ENCODE data around the gene GTF2F1.
"Not testable (repeated sequence)": the region's sequence is repeated elsewhere in the genome, so short reads cannot be mapped to it uniquely, and the experiment has no call there.

The GTF2F1 gene

DNA sequence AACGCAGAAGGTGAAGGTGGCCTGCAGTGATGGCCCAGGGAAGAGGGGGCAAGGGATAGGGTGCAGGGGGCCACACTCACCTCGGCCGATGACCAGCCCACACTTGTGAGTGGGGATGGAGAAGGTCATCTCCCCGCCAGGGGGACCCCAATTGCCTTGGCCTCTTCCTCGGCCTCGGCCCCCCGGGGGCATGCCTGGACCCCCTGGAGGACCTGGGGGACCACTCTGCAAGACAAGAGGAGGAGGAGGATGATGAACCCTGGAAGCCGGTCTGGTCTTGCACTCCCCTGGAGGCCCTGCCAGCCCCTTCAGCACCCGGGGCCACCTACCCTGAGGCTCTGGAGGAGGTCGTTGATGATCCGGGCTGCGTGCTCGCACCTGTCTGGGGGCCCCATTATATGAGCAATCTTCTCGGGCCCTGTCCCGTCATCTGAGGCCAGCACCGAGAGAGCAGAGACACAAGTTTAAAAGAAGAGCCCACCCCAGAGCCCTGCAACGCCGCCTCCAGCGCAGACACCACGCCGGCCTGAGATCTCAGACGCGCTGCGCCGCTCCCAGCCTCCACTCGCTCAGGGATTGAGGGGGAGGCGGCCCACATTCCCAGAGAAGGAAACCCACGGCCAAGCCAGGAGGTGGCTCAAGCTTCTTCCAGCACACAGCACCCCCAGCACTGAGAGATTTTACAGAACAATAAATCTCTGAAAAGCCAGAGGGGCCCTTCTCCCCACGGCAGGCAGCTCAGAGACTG, 23.9 kb upstream of the GTF2F1 start:
- DNase-seq: no peak

DNA sequence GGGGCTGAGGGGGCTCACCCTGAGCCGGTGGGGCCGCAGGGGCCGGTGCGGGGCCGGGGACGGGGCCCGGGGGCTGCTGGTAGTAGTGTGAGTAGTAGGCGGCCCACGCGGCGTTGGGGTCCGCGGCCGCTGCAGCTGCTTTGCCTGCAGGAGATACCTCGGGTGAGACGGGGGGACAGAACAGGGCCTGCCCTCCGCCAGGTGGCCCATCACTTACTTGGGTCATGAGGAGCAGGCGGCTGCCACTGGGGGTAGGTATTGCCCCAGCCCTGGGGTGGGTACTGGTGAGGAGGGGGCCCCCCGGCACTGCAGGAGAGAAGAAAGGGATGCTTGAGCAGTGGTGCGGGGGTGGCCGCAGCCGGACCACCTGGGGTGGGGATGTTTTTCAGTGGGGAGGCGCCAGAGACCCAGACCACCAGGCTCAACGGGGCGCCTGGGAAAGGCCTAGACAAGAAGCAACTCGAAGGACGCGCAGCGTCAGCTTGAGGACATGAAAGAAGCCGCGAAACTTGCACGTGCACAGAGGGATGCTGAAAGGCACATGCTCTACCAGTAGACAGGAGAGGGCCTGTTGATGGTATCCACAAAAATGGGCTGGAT, 22.7 kb upstream of the GTF2F1 start:
- no peak for DNase-seq

DNA sequence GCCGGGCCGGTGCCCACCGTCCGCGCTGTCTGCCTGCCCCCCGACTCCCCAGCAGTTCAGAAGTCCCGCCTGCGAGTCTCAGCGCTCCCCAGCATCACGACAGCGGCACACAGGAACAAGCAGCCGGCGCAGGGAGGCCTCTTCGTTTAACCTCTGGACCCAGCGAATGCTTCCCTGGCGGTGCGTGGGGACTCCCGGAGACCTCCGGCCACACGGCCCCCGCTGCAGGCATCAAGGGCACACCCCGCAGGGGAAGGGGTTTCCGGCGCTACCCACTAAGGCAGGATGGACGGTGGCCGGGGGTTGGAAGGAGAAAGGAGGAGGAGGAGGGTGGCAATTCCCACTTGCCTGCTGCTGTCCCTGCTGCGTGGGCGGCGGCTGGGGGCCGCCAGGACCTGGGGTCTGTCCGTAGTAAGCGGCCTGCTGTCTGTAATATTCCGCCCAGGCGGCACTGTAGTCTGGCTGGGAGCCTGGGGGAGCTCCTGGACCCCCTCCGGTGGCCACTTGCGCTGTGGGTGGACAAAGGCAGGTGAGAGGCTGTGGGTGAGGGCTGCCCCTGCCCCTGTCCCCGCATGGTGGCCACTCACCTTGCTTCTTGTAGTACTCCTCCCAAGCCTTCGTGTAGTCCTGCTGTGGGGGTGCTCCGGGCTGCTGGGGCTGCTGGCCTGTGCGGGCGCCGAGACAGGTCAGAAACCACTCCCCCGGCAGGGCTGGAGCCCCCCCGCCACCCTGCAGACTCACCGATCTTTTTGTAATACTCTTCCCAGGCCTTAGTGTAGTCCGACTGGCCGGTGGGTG, 22.0 kb upstream of the GTF2F1 start:
- DNase-seq: no peak

DNA sequence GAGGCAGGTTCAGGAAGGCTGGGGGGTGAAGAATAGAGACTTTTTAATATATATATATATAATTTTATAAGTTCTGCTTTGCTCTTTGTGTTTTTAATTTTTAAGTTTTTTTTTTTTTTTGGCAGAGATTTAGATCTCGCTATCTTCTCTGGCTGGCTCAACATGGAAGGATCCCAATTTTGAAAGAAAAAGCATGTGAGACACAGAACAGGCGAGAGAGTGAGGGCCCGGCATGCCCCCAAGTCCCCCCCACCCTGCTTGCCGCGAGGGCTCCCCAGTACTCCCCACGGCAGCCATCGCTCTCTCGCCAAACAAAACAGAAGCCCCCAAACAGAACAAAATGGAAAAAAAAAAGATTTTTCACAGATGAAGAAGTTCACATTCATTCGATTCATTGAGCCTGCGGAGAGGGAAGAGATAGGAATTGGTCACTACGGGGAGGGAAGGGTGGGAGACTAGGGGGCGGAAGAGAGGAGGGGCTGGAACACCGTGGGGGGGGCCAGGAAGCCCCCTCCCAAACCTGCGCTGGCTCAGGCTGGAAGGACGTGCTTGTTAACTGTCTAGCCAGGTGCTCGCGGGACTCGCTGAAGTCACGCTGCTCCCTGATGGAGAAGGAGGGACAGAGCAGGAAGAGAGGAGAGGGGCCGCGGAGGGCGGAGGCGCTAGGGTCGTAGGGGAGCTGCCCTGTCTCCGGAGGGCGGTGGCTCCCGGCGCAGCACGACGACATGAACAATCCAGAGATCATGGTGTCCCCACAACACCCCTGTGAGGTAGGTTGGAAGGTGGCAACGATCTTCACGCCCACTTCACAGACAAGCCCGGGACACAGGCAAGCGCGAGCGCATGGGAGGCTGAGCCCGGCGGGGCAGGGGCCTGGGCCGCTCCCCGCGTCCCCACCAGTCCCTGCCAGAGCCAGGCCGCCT, 21.0 kb upstream of the GTF2F1 start:
- no peak for DNase-seq

DNA sequence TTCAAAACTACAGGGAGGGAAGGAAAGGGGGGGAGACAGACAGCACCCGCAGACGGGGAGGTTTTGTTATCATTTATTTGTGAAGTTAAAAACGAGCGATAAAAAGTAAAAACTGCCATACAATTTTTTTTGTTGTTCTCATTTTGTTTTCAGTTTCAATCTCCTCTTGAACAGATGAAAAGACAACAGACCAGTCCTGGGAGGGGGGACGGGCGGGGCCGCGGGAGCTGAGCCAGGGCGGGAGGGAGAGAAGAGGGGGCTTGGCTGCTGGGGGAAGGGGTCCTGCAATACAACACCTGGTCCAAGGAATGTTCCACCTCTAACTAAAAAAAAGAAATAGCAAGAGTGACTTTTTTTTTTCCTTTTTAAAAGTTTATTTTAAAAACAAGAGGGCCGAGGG, 20.3 kb upstream of the GTF2F1 start:
- DNase-seq: no peak

DNA sequence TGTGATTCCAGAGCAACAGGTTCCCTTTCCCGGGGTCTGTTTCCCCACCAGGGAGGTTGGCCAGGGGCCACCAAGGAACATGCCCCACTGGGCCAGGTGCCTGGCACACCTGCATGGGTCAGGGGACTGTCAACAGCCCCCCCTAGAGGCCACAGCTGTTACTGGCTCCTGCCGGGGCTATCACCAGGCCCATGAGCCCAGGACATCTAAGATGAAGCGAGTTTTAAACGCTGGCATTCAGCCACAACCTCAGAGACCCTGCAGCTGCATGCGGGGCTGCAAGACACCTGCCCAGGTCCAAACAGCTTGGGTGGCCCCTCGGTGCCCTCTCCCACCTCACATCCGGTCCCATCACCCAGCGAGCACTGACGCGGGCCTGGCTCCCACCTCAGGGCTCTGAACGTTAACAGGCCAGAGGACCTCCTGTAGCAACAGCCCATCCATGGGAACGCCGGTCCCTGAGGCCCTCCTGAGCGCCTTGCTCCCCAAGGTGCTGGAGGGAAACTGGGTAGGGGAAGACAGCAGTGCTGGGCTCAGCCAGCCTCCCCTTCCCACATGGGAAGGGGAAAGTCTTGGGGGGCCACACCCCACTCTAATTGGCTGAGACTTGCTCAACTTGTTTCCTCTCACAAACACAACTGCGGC, 19.6 kb upstream of the GTF2F1 start:
- DNase-seq: peak; percentile 11

DNA sequence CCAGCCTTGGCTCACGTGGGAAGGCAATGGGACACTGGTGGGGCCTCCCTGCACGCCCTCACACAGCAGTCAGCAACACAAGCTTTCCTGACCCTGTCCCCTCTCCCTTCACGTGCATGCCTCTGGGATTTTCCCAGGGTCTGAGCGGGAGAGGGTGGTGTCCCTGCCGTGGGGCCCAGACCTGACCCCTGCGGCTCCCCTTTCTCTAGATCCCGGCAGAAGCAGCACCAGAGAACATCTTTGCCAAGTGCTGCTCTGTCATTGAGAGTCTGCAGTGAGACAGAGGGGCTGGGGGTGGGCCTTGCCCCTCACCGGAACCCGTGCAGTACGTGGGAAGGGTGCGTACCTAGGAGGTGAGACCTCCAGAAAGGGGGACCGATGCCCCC, 19.1 kb upstream of the GTF2F1 start:
- no peak for DNase-seq

DNA sequence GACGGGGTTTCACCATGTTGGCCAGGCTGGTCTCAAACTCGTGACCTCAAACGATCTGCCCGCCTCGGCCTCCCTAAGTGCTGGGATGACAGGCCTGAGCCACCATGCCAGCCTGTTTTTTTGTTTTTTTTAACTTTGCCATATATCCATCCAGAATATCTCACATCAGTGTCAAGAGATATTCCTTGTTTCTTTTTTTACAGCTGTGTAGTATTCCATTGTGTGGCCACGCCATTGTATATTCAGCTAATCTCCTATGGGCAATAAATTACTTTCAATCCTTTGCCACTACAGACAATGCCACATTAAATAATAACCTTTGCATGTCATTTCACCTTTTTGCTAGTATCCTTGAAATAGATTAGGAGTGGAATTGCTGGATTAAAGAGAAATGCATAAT, 16.4 kb upstream of the GTF2F1 start:
- no peak for DNase-seq

DNA sequence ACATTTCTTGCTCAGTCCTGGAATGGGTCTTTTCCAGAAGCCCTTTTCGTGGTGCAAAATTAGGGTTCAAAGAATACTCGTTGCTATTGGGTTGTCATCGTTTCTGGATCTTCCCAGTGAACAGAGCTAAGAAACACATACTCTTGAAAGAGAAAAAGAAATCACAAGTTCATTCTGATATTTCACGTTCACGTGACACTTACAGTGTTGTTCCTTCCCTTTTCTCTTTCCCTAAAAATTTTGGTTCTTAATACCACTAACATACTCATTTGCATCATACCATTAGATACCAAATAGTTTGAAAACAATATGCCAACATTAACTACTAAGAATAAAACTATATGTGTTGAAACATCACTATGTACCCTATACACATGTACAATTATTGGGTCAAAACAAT, 13.4 kb upstream of the GTF2F1 start:
- DNase-seq: no peak

DNA sequence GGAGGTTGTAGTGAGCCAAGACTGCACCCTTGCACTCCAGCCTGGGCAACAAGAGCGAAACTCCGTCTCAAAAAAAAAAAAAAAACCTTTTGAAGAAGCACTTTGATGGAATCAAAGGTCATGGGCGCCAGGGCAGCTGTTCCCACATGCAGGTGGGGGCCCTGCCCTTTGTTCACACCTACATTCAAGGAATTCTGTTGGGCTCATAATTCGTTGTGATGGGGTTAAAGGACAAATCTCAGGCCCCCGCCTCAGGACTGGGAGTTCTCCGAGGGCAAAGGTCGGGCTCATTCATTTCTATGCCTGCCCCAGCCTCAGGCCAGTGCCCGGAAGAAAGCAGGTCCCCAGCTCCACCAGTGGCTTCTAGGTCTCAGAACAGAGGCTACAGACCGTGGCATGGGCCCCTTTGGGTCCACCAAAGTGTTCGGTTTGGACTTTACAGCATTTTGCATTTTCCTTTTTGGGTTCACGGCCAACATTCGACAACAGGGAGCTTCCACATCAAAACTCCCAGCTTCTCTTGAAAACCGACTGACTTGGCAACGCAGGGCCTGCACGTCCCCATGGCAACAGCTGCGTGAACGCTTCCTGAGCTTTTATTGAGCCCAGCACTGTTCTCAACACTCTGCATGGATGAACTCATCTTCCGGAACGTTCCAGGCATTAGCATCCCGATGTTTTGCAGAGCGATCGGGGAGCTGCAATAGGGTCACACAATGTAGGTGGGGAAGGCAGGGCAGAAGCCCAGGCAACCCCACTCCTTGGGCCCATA, 10.1 kb upstream of the GTF2F1 start:
- DNase-seq: peak; percentile 73

DNA sequence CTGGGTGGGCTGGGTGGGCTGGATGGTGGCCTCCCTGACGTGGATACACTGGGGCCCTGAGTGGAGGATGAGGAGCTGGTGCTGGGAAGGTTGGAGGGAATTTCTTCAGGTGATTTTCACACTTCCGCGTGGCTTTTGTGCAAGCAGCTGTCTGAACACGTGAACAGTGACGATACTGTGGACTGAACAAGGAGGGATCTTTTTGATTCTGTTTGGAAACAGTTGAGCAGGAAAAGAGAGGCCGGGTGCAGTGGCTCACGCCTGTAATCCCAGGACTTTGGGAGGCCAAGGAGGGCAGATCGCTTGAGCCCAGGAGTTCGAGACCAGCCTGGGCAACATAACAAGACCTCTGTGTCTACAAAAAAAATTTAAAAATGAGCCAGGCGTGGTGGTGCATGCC, 9.1 kb upstream of the GTF2F1 start:
- DNase-seq: no peak

DNA sequence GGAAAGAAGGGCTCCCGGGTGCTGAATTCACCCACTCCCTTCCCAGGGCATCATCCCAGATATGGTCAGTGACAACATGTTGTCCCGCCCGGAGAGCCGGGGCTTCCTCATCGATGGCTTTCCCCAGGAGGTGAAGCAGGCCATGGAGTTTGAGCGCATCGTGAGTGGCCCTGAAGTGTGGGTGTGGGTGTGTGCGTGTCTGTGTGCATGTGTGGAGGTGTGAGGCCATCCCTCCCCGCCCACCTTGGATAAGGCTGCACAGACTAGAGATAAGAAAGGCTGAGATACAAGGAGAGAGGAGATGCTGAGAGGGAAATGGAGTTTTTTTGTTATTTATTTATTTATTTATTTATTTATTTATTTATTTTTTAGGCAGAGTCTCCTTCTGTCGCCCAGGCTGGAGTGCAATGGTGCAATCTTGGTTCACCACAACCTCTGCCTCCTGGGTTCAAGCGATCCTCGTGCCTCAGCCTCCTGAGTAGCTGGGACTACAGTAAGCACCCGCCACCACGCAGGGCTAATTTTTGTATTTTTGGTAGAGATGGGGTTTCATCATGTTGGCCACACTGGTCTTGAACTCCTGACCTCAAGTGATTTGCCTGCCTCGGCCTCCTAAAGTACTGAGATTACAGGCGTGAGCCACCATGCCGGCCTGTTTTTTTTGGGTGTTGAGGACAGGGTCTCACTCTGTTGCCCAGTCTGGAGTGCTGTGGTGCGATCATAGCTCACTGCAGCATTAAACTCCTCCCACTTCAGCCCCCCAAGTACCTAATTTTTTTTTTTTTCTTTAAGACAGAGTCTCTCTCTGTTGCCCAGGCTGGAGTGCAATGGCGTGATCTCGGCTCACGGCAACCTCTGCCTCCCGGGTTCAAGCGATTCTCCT, 7.3 kb upstream of the GTF2F1 start:
- not testable (repeated sequence) for DNase-seq

DNA sequence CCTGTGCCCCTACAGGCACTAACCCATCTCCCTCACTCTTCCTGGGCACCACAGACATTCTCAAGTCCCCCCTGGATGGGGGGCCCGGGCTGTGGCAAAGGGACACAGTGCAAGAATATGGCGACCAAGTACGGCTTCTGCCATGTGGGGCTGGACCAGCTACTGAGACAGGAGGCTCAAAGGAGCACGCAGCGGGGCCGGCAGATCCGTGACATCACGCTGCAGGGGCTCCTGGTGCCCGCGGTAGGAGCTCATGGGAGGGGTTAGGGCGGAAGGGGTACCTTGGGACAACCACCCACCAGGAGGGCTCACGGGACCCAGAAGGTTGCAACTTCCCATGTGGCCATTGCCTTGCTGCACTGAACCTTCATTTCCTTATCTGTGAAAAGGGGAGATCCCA, 3.3 kb upstream of the GTF2F1 start:
- DNase-seq: no peak

DNA sequence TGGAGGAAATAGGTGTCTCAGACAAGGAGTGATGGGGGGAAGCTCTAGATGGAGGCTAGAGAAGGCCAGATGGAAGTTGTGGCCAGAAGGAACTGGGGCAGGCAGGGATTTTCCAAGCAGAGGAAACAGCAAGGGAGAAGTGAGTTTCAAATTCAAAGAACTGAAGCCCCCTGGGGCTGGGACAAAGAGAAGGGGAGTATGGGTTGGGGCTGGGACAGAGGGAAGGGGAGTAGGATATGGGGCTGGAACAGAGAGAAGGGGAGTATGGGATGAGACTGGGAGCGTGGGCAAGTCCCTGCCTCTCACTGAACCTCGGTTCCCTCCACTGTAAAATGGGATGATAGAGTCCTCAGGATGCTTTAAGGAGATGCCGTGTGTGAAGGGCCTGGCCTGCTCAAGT, 1.9 kb upstream of the GTF2F1 start:
- no peak for DNase-seq

DNA sequence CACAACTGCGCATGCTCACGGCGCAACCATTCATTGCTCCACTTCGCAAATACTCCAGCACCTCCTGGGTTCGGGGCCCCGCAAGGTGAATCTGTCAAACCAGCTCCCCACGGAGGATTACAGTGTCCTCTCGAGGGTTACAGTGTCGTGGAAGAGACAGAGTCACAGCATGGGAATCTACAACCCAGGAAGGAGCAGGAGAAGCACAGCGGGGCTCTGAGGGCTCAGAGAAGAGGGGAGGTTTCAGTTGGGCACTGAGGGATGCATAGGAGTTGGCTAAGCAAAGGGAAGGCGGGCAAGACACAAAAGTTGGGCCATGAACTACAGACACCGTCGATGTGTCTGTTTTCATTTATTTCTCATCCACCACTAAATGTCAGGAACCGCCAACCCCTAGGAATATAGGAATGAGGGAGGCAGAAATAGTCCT, 1.0 kb upstream of the GTF2F1 start:
- DNase-seq: no peak

DNA sequence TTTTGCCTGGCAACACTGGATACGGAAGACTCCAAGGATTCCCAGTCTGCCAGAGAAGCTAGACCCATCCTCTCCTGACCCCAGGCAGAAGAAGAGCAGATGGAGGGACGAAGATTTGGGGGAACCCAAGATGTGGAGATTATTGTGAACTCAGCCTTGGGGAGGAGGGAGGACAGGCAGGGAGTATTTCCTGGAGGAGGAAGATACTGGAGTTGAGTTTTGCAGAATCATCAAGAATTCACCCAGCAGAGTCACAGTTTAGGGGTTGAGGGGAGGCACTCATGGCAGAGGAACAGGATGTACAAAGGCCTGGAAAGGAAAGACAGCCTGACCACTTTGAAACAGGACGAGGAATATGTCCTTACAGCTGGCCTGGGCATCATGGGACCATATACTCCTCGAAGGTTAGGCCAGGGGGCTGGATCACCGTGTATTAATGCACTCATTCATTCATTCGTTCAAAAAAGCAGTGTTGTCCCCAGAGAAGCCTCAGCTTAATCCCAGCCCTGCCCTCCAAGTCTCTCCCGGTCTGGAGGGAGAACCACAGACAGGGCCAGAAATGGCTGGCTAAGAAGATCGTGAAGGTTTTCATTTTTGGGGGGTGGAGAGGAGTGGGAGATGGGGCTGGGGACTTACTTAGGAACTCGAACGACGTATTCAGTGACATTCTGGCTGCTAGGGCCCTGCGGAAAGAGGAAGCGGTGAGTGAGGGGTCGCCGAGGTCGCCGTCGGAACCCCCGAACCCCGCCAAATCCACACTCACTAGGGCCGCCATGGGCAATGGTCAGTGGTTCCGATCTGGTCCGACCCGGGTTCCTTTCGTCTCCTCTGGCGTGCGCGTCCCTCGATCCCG, 517 bp downstream of the GTF2F1 start:
- no peak for DNase-seq

DNA sequence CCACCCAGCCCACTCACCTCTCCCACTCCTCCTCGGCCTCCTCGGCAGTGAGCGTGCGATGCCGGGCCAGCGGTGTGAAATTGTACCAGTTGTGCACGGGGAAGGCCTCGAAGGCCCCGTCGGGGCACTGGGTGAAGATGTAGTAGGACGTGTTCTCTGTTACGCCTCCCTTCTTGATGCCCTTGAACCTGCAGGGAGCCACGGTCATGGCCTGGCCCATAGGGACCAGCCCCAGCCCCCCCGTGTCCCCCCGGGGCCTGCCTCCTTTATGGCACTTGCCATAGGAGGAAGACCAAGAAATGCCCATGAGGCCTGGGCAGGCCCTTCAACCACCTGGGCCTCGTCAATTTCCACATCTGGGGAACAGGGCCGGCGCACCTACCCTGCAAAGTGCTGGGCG, 5.6 kb downstream of the GTF2F1 start:
- DNase-seq: no peak

DNA sequence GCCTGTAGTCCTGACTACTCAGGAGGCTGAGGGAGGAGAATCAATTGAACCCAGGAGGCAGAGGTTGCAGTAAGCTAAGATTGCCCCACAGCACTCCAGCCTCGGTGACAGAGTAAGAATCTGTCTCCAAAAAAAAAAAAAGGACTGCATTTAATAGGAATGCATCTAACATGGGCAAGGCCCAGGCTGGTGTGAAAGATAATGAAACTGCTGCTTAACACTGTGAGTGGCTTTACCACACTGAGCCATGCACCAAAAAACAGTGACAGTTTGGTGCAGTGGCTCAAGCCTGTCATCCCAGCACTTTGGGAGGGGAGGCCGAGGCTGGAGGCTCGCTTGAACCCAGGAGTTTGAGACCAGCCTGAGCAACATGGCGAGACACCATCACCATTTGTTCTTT, 8.6 kb downstream of the GTF2F1 start:
- DNase-seq: no peak

DNA sequence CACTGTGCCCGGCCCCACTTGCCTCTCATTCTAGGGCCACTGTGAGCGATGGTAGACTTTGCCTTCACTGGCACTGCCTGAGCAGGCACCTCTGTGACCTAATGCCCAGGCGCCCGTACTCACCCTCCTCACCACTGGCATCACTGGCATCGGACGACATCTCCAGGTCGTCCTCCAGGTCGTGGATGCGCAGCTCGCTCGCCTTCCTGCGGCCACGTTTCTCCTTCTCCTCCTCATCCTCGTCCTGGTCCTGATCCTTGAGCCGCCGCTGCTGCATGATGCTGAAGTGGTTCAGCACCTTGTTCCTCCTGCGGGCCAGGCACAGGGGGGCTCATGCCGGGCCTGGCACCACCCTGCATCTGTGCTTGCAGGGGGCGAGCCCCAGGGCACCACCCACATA, 9.8 kb downstream of the GTF2F1 start:
- DNase-seq: no peak

Measured in fibroblast of skin of right biceps (primary cell).